H1 (cell line): Measurements from ENCODE around the gene KCNRG. TPM values are rescaled to one million over a fixed set of nuclear protein-coding genes. Genes with fewer than 3 reads are reported as not detected.

ENCODE experiments used
- KDM4A ChIP-seq: IDR thresholded peaks from one replicate; pipeline ENCODE4 v1.7.1; 2012; ENCODE audit warnings: low read depth, mild to moderate bottlenecking, moderate library complexity, low read length, inconsistent platforms; ENCODE audit not compliant: severe bottlenecking
- RAD21 ChIP-seq, 2 experiments: IDR thresholded peaks in 1 of 2; conservative IDR thresholded peaks in 1 of 2; 2 replicates each; pipeline ENCODE4 v1.6.1; 2011; ENCODE audit warnings: low read depth in 2 of 2, low read length in 2 of 2, improper control_type of control experiment in 1 of 2, inconsistent platforms in 1 of 2, mild to moderate bottlenecking in 1 of 2, moderate library complexity in 1 of 2
- SP1 ChIP-seq: IDR thresholded peaks from 2 replicates; pipeline ENCODE4 v1.6.1; 2011; ENCODE audit warnings: low read depth, low read length
- YY1 ChIP-seq: IDR thresholded peaks from 2 replicates; pipeline ENCODE4 v1.6.1; 2011; ENCODE audit warnings: low read depth, mild to moderate bottlenecking, low read length
- polyA plus RNA-seq, 7 experiments: library from polyadenylated mRNA; depleted of rRNA in 3 of 7; stranded (reverse) in 5 of 7; unstranded in 2 of 7; fragments of >200 nt in 5 of 7; fragments of 200-250 nt in 2 of 7; gene quantifications; 1 replicate in 5 of 7; 2 replicates in 1 of 7; 4 replicates in 1 of 7; pipeline versions ENCODE4 v1.2.1 to v1.2.3, GENCODE V29; 2011 to 2013; ENCODE audit warnings: missing spikeins in 2 of 7, mixed read lengths in 2 of 7
- total RNA-seq: library from RNA; stranded (reverse); fragmentation: NEBNext Ultra II Directional; extraction: Animal tissue kit (Norgen Biotek cat#: 25700); gene quantifications from 2 replicates; pipeline ENCODE4 v1.2.1, GENCODE V29; 2021
- TF ChIP-seq, protein P1 (sequence below), 3 experiments: IDR thresholded peaks; 1 replicate in 2 of 3; 2 replicates in 1 of 3; pipeline versions ENCODE4 v1.5.1 to v1.6.1; 2011; ENCODE audit warnings: low read length in 3 of 3, mild to moderate bottlenecking in 3 of 3, inconsistent platforms in 2 of 3, low read depth in 1 of 3, moderate library complexity in 1 of 3; ENCODE audit not compliant: insufficient read depth in 1 of 3; ENCODE audit errors: control extremely low read depth in 1 of 3

KCNRG gene
- total and polyA plus RNA-seq, 2 of the 8 experiments (the other 6 are each of a cell fraction or from before 2014, with no cell fraction given) = 0.65 to 1.2 TPM

DNA sequence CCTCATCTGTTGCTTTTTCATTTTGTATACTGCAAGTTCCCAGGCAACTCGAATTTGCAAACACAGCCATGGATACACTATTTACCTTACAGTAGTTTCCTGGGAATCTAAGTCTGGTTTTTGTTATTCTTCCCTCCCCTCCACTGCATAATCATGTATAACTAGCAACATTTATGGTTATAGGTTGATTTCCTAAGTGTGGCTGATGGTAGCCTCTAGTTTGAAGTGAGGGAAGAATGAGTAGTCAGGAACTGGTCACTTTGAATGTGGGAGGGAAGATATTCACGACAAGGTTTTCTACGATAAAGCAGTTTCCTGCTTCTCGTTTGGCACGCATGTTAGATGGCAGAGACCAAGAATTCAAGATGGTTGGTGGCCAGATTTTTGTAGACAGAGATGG is at the start of gene KCNRG (continued):
- TF ChIP-seq, protein P1, sequence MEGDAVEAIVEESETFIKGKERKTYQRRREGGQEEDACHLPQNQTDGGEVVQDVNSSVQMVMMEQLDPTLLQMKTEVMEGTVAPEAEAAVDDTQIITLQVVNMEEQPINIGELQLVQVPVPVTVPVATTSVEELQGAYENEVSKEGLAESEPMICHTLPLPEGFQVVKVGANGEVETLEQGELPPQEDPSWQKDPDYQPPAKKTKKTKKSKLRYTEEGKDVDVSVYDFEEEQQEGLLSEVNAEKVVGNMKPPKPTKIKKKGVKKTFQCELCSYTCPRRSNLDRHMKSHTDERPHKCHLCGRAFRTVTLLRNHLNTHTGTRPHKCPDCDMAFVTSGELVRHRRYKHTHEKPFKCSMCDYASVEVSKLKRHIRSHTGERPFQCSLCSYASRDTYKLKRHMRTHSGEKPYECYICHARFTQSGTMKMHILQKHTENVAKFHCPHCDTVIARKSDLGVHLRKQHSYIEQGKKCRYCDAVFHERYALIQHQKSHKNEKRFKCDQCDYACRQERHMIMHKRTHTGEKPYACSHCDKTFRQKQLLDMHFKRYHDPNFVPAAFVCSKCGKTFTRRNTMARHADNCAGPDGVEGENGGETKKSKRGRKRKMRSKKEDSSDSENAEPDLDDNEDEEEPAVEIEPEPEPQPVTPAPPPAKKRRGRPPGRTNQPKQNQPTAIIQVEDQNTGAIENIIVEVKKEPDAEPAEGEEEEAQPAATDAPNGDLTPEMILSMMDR (IDR thresholded peaks at IDR 0.05; ENCODE audit: control extremely low read depth in 1 of 3, insufficient read depth in 1 of 3, low read depth in 1 of 3, low read length in 3 of 3) = no peak
- TF ChIP-seq YY1 (no peak), RAD21 (IDR thresholded peaks at IDR 0.05 in 1 of 2, conservative IDR thresholded peaks at IDR 0.05 in 1 of 2; ENCODE audit: low read depth in 2 of 2, low read length in 2 of 2) (no peak), SP1 (no peak), KDM4A (no peak)
